Adrenal gland (tissue), 12 donors: Measurements from ENCODE around the gene HCN4. TPM values are rescaled to one million over a fixed set of nuclear protein-coding genes. Genes with fewer than 3 reads are reported as not detected.
A peak's percentile ranks its signal among the peaks of the same experiment; 100 is the strongest.

ENCODE experiments used
- DNase-seq, 7 donors: peaks; one replicate each; pipeline ENCODE4 v3.0.0-alpha.2; 2019 to 2020
- H3K27ac ChIP-seq, 5 donors: fragments of 200-600 bp; sonication (generic) in 4 of 5; 1 replicate in 3 of 5; 2 replicates in 2 of 5; pipeline versions ENCODE4 v1.5.1 to v1.8.0; 2016 to 2020; ENCODE audit warnings: mild to moderate bottlenecking in 1 of 5
- H3K27me3 ChIP-seq: fragments of 200-600 bp; 2 replicates; pipeline ENCODE4 v1.8.0; 2021
- H3K36me3 ChIP-seq, 2 donors: fragments of 200-600 bp; replicated peaks in 1 of 2; 1 replicate in 1 of 2; 2 replicates in 1 of 2; pipeline versions ENCODE4 v1.5.1 to v1.8.0; 2018 to 2022
- H3K4me1 ChIP-seq, 2 donors: fragments of 200-600 bp; replicated peaks in 1 of 2; 1 replicate in 1 of 2; 2 replicates in 1 of 2; pipeline versions ENCODE4 v1.5.1 to v1.8.0; 2018 to 2021
- H3K4me3 ChIP-seq, 4 donors: fragments of 200-600 bp; sonication (generic) in 3 of 4; one replicate each; pipeline ENCODE4 v1.5.1; 2016 to 2018
- H3K9me3 ChIP-seq, 3 donors: fragments of 200-600 bp; sonication (generic) in 1 of 3; replicated peaks in 1 of 3; 1 replicate in 2 of 3; 2 replicates in 1 of 3; pipeline versions ENCODE4 v1.5.1 to v1.8.0; 2016 to 2021
- CTCF ChIP-seq, 6 experiments: fragments of 450-650 bp in 4 of 6; fragments of 200-600 bp in 2 of 6; sonication (generic) in 1 of 6; IDR thresholded peaks; 1 replicate in 5 of 6; 2 replicates in 1 of 6; pipeline versions ENCODE4 v1.5.1 to v1.8.0; 2016 to 2021; ENCODE audit warnings: antibody characterized with exemption in 6 of 6, mild to moderate bottlenecking in 2 of 6, moderate library complexity in 1 of 6
- POLR2A ChIP-seq, 2 donors: fragments of 450-650 bp; IDR thresholded peaks; one replicate each; pipeline ENCODE4 v1.6.1; 2017; ENCODE audit warnings: antibody characterized with exemption in 2 of 2, mild to moderate bottlenecking in 2 of 2, moderate library complexity in 1 of 2
- WGBS, 4 donors: extraction: QIAGEN DNeasy Blood & Tissue Kit in 2 of 4; methylation state at CpG; one replicate each; pipeline versions ENCODE4 v1.1.5 to v1.1.7; 2013 to 2017; 5-methylcytosine and 5-hydroxymethylcytosine counted together
- intact Hi-C, 2 donors: fragments of 100-400 bp; cut with DNase I; formaldehyde crosslinking; loops; one replicate each; pipeline versions ENCODE4 v1.14.1 to v1.15.0; 2022 to 2023
- polyA plus RNA-seq, 3 donors: library from polyadenylated mRNA; stranded (reverse); fragments of 200-250 nt in 2 of 3; fragments of 350-450 nt in 1 of 3; fragmentation: Illumina TruSeq in 1 of 3; extraction: RNeasy Lipid Tissue Mini Kit (QIAGEN cat#74804) in 1 of 3; gene quantifications; one replicate each; pipeline ENCODE4 v1.2.3, GENCODE V29; 2013 to 2014
- total RNA-seq, 9 donors: library from RNA; depleted of rRNA in 4 of 9; stranded (reverse); fragments of >200 nt in 4 of 9; fragments of 120-200 nt in 1 of 9; fragmentation: NEBNext Ultra II Directional in 1 of 9; extraction: Animal tissue kit (Norgen Biotek cat#: 25700) in 1 of 9; gene quantifications; one replicate each; pipeline versions ENCODE4 v1.1.0 to v1.2.4, GENCODE V29; 2013 to 2023
- donor health status: healthy with polysubstance abuse.
- donor health status: Bipolar disorder and iron deficiency.
- donor health status: DM: yes; HTN: yes; CAD: no.
- donor health status: DM: no; HTN: no; CAD: no.
- donor health status: DM: no; HTN: no; CAD: no.
- donor health status: DM: yes; HTN: yes; CAD: no.

HCN4 gene
- total and polyA plus RNA-seq, 12 donors, result 0.04 to 1.2 (median 0.27) TPM; not detected in 2

GRCh38 chr15:73283366-73283962, 85.3 kb downstream of the HCN4 start:
- H3K4me3 ChIP-seq, result no peak overlapping the region
- 63 to 89% (median 81%) methylated on average over 2 of the region's 2 CpGs for WGBS, 4 donors
- H3K27me3 ChIP-seq, result no peaks in the 10 kb centered on the region
- H3K36me3 ChIP-seq, result peaks cover 0 to 22% of the 10 kb centered on the region in 2 donors
- no peaks in the 10 kb centered on the region for H3K4me1 ChIP-seq
- DNase-seq, result no peak
- no peak overlapping the region for H3K27ac ChIP-seq
- intact Hi-C loops, result no loop called here
- TF ChIP-seq POLR2A (IDR thresholded peaks at IDR 0.05) (no peak), CTCF (IDR thresholded peaks at IDR 0.05) (no peak)
- no peaks in the 10 kb centered on the region for H3K9me3 ChIP-seq

- TF ChIP-seq POLR2A (IDR thresholded peaks at IDR 0.05), result no peak
- no peak for TF ChIP-seq CTCF (IDR thresholded peaks at IDR 0.05)
- H3K4me3 ChIP-seq, result no peak overlapping the region
- no peak overlapping the region for H3K27ac ChIP-seq
- H3K4me1 ChIP-seq, result no peaks in the 10 kb centered on the region
- WGBS, 4 donors, result 86 to 93% (median 88%) methylated on average over 8 of the region's 8 CpGs
- H3K9me3 ChIP-seq, result no peaks in the 10 kb centered on the region
- intact Hi-C loops, result no loop called here
- DNase-seq, result no peak
- no peaks in the 10 kb centered on the region for H3K27me3 ChIP-seq
- H3K36me3 ChIP-seq, result peaks cover 0 to 19% of the 10 kb centered on the region in 2 donors
These were observed 86.0 kb downstream of the HCN4 start for GRCh38 chr15:73282567-73283365.

GRCh38 chr15:73275862-73276261, 92.9 kb downstream of the HCN4 start:
- intact Hi-C loops, result no loop called here
- no peak for DNase-seq
- no peak overlapping the region for H3K4me3 ChIP-seq
- H3K4me1 ChIP-seq, result no peaks in the 10 kb centered on the region
- no peaks in the 10 kb centered on the region for H3K27me3 ChIP-seq
- no peak overlapping the region for H3K27ac ChIP-seq
- no peaks in the 10 kb centered on the region for H3K9me3 ChIP-seq
- H3K36me3 ChIP-seq, result peaks cover 0 to 1% of the 10 kb centered on the region in 2 donors
- no peak for TF ChIP-seq CTCF (IDR thresholded peaks at IDR 0.05)
- TF ChIP-seq POLR2A (IDR thresholded peaks at IDR 0.05), result no peak

- Histone ChIP-seq H3K4me1 (no peaks in the 10 kb centered on the region), H3K27ac (no peak overlapping the region), H3K36me3 (peaks cover 0 to 5% of the 10 kb centered on the region in 2 donors), H3K27me3 (no peaks in the 10 kb centered on the region), H3K4me3 (no peak overlapping the region), H3K9me3 (no peaks in the 10 kb centered on the region)
- 35 to 40% (median 37%) methylated on average over 5 of the region's 5 CpGs for WGBS, 4 donors
- DNase-seq, result peak; percentile 53 to 83 (median 66)
- TF ChIP-seq CTCF (IDR thresholded peaks at IDR 0.05) (peak; percentile 67 to 79 (median 73)), POLR2A (IDR thresholded peaks at IDR 0.05) (no peak)
- intact Hi-C loops, result no loop called here
These were observed 95.4 kb downstream of the HCN4 start for GRCh38 chr15:73273181-73274002.
